ENCODE results near the gene TBX21.
A peak's percentile ranks its signal among the peaks of the same experiment; 100 is the strongest.

The TBX21 gene

DNA sequence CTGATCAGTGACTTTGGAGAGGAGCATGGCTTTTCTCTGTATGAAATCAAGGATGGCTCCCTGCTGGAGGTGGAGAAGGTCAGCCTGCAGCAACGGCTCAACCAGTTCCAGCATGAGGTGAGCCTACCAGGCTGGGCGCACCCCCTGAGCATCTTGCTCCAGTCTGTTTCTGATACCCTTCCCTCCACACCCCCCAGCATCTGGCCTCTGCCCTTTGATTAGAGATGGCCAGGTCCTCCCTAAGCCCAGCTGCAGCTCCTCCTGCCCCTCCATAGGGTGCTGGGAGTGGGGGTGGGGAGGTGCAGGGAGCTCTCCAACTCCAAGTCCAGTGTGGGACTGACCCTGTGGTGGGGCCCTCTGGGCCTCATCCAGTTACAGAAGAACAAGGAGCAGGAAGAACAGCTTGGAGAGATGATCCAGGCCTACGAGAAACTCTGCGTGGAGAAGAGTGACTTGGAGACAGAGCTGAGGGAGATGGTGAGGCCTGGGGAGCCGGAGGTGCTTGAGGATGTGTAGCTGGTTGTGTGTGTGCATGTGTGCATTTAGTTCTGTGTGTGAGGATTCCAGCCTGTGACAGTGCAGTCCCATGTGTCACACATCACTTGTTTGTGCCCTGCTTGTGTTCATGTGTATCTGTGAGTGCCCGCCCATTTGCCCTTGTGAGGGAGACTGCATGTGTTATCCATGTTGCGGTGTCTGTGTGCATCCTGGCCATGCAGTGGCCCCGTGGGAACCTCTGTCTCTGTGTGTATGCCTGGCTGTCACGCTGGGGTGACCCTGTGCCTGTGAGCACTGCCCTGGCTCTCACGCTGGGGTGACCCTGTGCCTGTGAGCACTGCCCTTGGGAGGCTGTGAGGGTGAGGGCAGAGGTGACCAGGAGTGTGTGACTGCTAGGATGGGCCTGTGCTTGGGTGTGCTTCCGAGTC, 36.1 kb upstream of the TBX21 start:
- intact Hi-C loops (cut with DNase I), result loop anchor here (5.0 kb wide), 2 partner anchors 45 to 95 kb away; no protein-coding TSS in a partner anchor
- DNase-seq, result peak in 2 of 10 donors; percentile 3 to 60

DNA sequence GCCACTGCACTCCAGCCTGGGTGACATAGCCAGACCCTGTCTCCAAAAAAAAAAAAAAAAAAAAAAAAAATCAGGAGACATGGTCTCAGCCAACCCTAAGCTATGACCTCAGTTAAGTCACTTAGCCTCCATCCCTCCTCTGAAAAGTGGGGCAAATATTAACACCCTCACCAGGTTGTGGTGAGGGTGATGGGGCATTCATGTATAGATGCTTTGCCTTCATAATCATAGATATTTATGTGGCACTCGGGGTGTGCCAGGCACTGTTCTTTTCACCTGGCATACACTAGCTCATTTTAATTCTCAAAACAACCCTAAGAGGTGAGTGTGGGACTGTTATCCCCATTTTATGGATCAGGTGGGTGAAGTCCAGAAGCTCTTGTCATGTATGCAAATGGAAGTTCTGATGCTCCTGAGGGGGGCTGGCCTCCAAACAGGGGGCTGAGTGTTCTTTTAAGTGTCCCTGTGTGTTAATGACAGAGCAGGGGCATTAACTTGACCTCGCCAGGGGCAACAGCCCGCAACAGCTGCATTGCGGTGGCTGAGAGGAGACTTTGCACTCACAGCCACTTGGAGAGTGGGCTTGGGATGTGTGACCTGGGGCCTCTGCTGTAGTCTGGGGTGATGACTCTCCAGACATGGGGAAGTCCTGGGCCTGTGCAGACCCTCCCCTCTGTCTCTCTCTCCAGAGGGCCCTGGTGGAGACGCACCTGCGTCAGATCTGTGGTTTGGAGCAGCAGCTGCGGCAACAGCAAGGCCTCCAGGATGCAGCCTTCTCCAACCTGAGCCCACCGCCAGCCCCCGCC, 34.9 kb upstream of the TBX21 start:
- intact Hi-C loops (cut with DNase I), result loop anchor here (5.0 kb wide), 2 partner anchors 44 to 94 kb away; no protein-coding TSS in a partner anchor
- peak in 2 of 10 donors; percentile 5 to 59 for DNase-seq

DNA sequence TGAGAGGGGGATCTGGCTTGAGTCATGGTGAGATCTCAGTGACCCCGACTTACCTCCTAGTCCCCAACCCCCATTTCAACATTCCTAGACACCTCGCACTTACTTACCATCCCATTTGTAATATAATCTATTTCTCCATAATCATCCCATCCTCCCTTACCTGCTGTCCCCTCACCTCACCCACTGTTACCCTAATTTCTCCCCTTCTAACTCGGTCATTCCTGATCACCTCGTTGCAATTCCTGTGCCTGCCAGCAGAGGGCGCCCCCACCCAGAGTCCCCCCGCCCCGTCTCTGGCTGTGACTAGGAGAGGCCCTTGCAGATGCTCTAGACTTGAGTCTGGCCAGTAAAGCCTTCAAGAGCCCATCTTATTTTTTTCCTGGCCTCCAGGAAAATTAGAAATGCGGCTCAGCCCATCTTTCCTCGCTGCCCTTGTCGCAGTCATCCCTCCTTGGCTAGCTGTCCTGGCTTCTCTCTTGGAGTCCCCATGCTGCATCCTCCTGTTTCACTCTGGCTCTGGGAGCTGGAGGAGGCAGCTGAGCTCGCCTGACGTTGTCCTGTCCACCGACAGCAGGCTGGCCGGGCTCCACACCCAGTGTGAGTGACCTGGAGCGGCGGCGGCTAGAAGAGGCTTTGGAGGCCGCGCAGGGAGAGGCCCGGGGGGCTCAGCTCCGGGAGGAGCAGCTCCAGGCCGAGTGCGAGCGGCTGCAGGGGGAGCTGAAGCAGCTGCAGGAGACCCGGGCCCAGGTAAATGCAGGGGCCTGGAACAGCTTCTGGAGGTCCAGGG, 34.1 kb upstream of the TBX21 start:
- DNase-seq, result peak in 9 of 10 donors; percentile 42 to 94 (median 73)
- intact Hi-C loops (cut with DNase I), result loop anchor here (5.0 kb wide), 2 partner anchors 43 to 93 kb away; no protein-coding TSS in a partner anchor

- intact Hi-C loops (cut with DNase I), result loop anchor here (5.0 kb wide), 2 partner anchors 43 to 93 kb away; no protein-coding TSS in a partner anchor
- no peak for DNase-seq
These were observed 33.5 kb upstream of the TBX21 start for GRCh38 chr17:47699536-47699840.

DNA sequence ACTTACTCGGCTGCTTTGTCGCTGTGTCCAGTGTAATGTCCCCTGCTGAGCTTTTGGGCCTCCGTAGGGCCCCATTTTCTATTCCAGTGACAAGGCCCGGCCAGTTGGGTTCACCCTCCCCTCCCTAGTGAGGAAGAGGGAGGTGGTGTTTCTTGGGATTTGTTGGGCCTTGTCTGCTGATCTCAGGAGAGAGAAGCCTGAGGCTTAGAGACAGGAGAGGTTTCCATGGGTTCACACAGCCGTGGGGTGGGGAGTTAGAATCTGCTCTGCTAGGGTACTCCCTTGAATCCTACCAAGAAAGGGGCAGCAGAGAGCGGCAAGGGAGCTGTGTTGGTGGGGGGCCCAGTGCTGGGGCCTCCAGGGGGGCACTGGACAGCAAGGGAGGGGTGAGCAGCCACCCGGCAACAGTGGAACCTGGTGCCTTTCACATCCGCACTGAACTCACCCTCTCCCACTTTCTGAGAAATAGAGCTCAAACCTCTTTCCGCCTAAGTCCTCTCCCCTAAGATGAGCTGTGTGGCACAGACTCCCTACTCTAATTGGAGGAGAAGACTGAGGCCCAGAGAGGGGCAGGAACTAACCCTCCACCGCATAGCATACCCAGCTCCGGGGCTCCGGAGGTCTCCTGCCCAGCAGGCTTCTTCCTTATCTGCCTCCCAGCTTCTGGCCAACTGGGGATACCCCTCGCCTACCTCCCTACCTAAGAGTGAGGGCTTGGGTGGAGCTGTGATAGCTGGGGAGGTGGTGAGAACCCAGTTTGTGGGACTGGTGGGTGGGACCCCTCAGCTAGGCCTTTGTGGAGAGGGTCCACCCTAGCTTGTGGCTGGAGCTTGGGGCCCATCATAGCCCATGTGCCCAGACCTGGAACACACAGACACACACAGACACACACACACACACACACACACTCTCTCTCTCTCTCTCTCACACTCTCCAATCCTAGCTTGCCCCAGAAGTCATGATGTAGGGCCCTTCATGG, 32.3 kb upstream of the TBX21 start:
- peak in 1 of 10 donors; percentile 53 for DNase-seq

DNA sequence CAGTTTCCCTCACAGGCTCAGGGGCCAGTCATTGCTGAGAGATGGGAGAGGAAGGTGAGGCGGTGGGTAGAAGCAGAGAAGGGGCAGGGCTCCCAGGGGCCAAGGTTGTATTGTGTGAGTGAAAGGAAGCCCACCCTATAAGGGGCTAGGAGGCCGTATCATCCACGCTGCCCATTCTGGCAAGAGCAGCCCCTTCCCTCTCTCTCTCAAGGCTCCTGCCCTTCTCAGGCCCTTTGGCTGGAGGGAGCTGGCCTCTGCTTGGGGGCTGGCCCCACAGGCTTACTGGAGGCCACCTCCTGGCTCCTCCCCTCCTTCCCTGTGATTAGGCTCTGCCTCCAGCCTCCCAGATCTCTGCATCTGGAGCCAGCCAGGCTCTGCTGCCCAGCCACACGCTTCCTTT, 31.4 kb upstream of the TBX21 start:
- intact Hi-C loops (cut with DNase I), result no loop called here
- DNase-seq, result peak in 1 of 10 donors; percentile 48

More for the DNA sequence above, 32.3 kb upstream of the TBX21 start:
- intact Hi-C loops (cut with DNase I), result no loop called here

GRCh38 chr17:47702391-47702995, 30.5 kb upstream of the TBX21 start:
- DNase-seq, result peak in 1 of 10 donors; percentile 69
- intact Hi-C loops (cut with DNase I), result no loop called here

DNA sequence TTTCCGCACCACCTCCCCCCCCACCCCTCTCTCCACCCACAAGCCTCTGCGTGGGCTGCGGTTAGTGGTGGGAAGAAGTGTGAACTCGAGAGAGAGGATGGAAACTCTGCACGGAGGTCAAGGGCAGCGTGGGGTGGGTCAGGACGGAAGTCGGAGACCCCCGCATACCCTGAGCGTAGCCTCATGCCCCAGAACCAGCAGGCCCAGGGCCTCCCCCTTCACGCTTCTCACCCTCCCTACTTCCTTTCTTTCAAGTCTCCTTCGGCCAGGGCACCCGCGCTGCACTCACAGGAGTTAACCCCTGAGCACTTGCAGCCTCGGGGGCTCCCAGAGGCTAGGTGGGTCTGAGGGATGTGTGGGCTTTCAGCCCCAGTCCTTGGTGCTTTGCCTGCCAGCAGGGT, 29.8 kb upstream of the TBX21 start:
- intact Hi-C loops (cut with DNase I), result no loop called here
- peak in 2 of 10 donors; percentile 24 to 73 for DNase-seq

DNA sequence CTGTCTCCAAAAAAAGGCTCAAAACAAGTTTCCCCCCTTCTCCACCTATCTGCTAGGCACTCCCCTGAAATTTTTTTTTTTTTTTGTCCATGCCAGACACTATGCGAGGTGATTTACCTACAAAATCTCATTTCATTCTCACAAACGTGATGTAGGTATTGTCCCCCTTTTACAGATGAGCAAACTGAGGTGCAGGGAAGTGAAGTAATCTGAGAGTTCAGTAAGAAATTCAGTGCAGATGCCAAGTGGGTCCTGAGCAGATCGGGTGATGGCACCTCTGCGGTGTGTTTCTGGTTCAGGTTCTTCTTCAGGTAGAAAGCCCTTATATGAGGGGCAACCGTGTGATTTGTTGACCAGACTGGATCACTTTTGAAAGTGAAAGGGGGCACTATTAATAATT, 29.4 kb upstream of the TBX21 start:
- DNase-seq, result peak in 1 of 10 donors; percentile 33
- intact Hi-C loops (cut with DNase I), result no loop called here

DNA sequence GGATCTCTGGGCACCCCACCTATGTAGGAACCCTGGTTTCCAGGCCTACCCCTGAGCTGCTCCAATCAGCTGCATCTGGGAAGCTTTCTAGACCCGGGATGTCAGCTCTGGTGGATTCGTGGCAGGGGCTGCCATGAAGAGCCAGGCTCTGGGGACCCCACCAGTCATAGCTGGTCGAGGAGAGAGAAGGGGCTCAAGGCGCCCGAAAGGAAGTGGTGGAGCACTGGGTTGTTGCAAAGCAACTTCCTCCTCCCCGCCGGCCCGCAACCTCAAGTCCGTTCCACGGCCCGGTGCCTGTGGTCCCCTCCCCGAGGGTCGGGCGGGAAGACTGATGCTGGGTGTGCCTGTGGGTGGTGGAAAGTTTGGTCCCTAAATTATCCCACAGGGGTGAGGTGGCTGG, 28.9 kb upstream of the TBX21 start:
- peak in 2 of 10 donors; percentile 25 to 78 for DNase-seq
- intact Hi-C loops (cut with DNase I), result no loop called here

DNA sequence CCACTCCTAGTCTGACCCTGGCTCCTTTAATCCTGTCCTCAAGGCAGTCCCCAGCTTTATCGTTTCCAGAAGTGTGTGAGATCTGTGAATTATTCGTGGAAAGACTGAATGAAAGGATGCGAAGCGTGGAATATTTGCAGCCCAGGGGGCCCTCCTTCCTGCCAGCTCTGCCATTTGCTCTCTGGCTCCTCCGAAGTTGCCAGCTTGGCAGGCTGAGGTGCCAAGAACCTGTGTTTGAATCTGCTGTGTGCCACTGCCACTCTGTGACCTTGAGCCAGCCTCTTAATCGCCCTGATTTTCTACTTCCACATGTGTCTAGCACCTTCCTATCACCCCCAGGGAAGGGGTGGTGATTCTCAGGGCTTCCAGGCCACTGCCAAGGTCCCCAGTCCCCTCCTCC, 28.3 kb upstream of the TBX21 start:
- peak in 3 of 10 donors; percentile 16 to 59 (median 52) for DNase-seq
- intact Hi-C loops (cut with DNase I), result no loop called here

DNA sequence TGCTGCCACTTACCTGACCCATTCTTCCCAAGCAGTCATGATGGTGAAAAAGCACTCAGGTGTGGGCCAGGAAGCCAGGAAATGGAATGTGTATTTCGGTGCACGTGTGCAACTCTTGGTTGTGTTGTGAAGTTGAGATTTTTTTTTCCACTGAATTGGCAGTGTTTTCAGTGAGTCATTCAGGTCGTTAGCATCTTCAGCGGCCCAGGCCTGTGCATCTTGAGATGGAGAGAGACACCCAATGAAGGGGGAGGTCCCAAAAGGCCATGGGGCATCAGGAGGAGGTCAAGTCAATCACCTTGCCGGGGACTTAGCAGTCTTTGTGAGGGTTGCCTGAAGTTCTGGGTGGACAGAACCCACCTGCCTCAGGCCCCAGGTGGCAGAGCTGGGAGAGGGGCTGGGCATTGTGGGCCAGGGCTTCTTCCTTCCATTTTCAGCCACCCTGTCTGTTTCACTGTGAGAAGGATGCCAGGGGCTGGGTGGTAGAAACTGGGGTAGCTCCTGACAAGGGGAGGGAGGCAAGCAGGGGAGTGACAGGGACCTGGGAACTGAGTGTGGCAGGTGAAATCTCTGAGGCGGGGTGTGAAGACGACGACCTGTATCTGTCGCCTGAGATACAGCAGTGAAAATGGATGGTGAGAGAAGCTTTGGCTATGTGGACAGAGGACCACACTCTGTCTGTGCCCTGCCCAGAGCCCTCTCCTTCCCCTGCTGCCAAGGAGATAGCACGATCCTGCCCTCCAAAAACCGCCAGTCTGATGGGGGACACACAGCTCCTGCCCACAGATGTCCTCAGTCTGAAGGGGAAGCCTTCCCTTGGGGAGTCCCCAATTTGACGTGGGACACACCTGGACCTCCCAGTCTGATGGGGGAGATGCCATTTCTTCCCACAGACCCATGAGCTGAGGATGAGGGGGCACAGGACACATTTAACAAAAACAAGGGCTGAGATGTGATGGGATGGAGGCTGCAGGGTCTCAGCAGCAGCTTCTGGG, 27.2 kb upstream of the TBX21 start:
- intact Hi-C loops (cut with DNase I), result no loop called here
- peak in 3 of 10 donors; percentile 3 to 62 (median 30) for DNase-seq

DNA sequence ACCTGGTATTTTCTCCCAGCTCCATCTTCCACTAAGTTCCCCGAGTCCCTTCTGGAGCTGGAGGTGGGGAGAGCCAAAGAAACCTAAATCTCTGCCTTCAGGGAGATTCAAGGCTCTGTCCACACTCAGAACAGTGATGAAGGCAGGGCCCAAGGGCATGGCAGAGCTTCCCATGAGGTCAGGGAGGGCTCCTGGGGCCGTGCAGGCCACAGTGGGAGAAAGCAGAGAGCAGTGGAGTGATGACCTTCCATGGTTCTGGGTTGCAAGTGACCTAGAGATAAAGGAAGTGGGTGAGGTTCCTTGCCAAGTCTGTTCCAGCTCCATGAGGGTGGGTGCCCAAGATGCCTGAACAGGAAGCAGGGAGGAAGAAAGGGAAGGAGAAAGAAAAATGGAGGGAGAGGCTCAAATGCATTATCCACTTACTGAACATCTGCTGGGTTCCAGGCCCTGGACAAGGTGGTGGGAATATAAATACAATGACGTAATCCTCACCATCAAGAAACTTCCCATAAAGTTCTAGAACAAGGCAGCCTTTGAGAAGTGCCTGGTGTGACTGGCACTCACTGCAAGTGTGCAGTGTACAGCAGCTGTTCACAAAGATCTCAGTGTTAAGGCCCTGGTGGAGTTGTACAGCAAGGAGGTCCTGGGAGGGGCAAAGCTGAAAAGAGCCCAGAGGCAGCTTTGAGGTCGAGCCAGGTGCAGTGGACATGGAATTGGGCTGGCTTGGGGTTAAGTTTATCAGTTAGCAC, 25.8 kb upstream of the TBX21 start:
- DNase-seq, result peak in 5 of 10 donors; percentile 9 to 89 (median 34)
- intact Hi-C loops (cut with DNase I), result no loop called here

DNA sequence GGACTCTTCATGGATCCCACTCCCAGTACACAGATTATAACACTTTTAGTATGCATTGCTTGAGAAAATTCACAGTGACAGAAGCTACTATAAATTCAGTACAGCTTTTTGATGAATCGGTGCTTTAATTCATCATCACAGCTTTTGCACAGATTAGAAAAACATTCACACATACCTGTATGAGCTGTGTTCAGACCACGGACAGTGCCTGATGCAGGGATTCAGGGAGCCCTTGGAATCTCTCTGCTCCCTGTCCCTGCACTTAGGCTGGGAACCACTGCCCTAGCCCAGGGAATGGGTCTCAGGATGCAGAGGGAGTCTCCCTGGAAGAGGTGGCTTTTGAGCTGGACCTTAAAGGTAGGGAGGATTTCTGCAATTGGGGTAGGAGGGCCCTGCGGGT, 25.2 kb upstream of the TBX21 start:
- DNase-seq, result peak in 1 of 10 donors; percentile 0
- intact Hi-C loops (cut with DNase I), result no loop called here

DNA sequence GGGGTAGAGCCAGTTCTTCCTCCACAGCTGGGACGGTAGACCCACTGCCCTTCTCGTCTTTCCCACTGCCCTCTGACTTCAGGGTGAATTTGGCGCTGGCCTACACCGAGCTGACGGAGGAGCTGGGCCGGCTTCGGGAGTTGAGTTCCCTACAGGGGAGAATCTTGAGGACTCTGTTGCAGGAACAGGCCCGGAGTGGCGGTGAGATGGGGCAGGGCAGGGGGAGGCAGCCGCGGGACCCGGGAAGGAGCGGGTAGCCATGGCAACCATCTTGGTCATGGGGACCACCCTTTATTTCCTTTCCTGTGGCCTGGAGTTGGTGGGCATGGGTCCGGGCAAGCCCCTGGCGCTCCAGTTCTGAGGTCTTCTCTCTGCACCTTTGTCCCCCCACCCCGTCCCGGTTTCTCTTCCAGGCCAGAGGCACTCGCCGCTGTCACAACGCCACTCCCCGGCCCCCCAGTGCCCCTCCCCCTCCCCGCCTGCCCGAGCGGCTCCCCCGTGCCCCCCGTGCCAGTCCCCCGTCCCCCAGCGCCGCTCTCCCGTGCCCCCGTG, 24.6 kb upstream of the TBX21 start:
- peak in 3 of 10 donors; percentile 20 to 85 (median 23) for DNase-seq
- intact Hi-C loops (cut with DNase I), result no loop called here

- intact Hi-C loops (cut with DNase I), result no loop called here
- DNase-seq, result peak in 2 of 10 donors; percentile 52 to 90
These were observed 24.0 kb upstream of the TBX21 start for GRCh38 chr17:47708864-47709541.

All from posterior cingulate gyrus (tissue), 11 donors.